GM12864 (cell line): ENCODE measurements around the gene GPR161.
"Not testable (repeated sequence)": the region's sequence is repeated elsewhere in the genome, so short reads cannot be mapped to it uniquely, and the experiment has no call there.

Experiments
- DNase-seq: peaks from one replicate; pipeline ENCODE4 v3.0.0-alpha.2; 2011; ENCODE audit warnings: low read depth
- H3K4me3 ChIP-seq: 2 replicates; pipeline ENCODE4 v1.5.1; 2011; ENCODE audit warnings: mild to moderate bottlenecking, low read depth, low read length, control low read depth
- TF ChIP-seq, protein P1 (sequence below): IDR thresholded peaks from 2 replicates; pipeline ENCODE4 v1.5.1; 2011; ENCODE audit warnings: low read depth, mild to moderate bottlenecking, moderate library complexity, low read length, control low read depth, inconsistent platforms; ENCODE audit errors: missing control alignments

GPR161 gene, protein sequence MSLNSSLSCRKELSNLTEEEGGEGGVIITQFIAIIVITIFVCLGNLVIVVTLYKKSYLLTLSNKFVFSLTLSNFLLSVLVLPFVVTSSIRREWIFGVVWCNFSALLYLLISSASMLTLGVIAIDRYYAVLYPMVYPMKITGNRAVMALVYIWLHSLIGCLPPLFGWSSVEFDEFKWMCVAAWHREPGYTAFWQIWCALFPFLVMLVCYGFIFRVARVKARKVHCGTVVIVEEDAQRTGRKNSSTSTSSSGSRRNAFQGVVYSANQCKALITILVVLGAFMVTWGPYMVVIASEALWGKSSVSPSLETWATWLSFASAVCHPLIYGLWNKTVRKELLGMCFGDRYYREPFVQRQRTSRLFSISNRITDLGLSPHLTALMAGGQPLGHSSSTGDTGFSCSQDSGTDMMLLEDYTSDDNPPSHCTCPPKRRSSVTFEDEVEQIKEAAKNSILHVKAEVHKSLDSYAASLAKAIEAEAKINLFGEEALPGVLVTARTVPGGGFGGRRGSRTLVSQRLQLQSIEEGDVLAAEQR

DNA sequence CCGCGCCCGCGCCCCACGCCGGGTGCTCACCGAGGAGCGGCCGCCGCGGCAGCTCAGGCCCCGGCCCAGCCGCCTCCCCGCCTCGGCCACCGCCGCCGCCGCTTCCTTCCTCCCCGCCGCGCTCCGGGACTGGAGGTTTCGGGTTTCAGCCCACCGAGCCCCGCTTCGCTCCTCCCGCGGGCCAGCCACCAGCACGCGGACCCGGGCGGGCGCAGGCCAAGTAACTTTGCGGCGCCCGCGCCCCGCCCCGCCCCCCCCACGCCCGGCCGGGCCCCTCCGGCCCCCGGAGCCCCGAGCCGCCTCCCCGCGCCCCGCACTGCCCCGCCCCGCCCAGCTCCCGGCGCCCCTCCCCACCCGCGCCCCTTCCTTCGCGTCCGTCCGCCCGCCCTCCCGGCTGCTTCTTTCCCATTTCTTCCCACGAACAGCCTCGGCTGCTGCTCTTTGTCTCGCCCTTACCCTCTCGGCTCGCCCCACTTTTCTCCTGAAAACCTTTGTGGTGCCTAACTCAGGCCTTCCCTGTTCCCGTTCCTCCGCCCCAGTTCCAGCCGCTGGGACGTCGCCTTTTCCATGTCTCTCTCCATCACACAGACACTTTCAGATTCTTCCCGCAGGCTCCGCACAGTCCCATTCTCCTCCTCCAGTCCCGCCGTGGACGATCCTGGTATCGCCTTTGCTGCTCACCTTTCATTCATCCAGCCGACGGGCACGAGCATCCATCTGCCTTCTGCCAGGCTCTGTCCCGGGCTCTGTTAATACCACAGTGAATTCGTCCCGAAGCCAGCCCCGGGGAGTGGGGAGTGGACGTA is at the start of gene GPR161:
Gene GPR161 (minus strand): TSS at position 222 of the 806 bp plus-strand sequence. CDS start 32,080 bp downstream, outside the sequence.
- DNase-seq: no peak
- TF ChIP-seq, protein P1, sequence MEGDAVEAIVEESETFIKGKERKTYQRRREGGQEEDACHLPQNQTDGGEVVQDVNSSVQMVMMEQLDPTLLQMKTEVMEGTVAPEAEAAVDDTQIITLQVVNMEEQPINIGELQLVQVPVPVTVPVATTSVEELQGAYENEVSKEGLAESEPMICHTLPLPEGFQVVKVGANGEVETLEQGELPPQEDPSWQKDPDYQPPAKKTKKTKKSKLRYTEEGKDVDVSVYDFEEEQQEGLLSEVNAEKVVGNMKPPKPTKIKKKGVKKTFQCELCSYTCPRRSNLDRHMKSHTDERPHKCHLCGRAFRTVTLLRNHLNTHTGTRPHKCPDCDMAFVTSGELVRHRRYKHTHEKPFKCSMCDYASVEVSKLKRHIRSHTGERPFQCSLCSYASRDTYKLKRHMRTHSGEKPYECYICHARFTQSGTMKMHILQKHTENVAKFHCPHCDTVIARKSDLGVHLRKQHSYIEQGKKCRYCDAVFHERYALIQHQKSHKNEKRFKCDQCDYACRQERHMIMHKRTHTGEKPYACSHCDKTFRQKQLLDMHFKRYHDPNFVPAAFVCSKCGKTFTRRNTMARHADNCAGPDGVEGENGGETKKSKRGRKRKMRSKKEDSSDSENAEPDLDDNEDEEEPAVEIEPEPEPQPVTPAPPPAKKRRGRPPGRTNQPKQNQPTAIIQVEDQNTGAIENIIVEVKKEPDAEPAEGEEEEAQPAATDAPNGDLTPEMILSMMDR: no peak
- peak within 1 kb of the TSS; percentile 64 for H3K4me3 ChIP-seq

DNA sequence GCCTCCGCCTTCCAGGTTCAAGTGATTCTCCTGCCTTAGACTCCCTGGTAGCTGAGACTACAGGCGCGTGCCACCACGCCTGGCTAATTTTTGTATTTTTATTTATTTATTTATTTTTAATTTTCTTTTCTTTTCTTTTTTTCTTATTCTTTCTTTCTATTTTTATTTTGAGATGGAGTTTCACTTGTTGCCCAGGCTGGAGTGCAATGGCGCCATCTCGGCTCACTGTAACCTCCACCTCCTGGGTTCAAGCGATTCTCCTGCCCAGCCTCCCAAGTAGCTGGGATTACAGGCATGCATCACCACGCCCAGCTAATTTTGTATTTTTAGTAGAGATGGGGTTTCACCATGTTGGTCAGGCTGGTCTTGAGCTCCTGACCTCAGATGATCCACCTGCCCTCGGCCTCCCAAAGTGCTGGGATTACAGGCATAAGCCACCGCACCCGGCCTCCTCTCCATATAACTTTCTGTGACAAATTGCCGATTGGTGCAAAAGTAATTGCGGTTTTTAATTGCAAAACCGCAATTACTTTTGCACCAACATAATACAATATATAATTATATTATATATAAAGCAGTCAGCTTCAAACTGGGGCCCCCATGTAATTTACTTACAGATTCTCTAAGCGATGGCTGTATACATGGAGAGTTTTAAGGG is 44.5 kb upstream of the GPR161 start:
- DNase-seq, H3K4me3 ChIP-seq: not testable (repeated sequence)

DNA sequence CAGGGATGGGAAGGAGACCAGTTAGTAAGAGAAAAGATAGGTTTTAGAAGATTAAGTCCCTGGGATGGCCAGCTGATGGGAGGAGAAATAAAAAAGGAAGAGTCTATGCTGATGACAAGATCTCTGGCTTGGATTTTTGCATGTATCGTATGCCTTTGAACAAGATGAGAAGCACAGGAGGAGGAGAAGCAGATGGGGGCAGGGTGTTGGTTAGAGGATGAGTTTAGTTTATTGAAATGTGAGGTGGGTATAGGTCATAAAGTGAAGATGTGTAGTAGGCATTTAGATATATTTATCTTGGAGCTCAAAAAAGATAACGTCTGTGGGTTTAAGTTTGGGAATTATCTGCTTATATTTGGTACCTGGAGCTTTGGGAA is 43.4 kb upstream of the GPR161 start:
- DNase-seq: no peak
- TF ChIP-seq, protein P1: no peak

DNA sequence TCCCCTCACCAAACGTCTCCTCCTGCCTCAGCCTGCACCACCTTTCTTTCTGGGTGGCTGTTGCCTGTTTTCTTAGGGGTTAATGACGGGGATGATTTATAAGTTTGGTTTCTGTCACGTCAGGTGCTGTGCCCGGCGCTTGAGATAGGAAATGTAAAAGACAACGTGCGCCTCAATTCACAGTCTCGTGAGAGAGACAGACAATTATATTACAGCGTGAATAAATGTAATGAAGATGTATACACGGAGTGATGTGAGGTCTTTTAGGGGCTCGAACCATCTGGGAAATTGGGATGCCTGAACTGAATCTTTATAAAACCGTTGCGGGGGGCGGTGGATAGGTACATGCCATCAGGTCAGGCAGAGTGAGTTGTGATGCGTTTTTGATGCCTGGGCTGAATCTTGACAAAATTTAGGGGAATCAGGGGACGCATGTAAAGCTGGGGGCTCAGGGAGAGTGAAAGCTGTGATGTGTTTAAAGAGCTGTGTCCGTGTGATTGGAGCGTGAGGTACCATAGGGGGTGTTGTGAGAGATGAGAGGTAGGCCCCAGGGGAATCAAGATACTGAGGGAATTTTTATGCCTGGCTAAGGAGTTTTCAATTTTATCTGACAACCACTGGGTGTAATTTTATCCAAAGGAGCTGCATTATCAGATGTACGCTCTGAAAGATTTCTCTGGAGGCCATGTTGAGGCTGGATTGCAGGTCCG is 42.9 kb upstream of the GPR161 start:
- H3K4me3 ChIP-seq: peak overlapping the region; percentile 86
- TF ChIP-seq, protein P1: no peak
- no peak for DNase-seq

More for the DNA sequence above, 43.4 kb upstream of the GPR161 start:
- H3K4me3 ChIP-seq: peak overlapping the region; percentile 86

DNA sequence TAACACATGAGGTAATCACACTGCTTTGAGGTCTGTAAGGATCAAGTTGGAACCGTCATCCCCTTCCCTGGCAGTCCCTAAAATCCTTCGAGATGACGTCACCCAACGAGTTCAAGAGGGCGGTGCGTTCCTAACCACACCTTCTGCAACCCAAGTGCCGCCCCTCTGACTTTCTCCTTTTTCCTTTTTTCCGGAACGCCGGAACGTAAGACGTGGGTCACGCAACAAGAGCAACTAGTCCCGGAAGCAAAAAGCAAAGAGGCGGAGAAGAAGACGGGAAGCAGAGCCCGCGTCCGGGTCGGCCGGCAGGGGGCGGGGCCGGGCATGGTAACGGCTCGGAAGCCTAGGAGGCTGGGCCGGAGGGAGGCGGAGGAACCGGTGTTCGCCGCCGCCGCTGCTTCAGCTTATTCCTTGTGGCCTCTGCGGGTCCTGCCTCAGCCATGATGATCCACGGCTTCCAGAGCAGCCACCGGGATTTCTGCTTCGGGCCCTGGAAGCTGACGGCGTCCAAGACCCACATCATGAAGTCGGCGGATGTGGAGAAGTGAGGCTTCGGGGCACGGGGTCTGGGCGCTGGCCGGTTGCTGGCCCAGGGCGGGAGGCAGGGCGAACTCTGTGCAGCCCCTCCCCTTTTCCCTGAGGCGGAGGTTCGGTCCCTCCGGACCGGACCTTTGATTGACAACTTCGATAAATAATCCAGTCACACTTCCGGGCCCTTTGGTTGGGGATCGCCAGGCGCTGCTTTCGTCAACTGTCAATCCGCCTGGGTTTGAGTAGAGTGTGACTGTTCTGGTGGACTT is 42.1 kb upstream of the GPR161 start, which contains the start of gene TIPRL:
Gene TIPRL (plus strand): TSS at position 325 of the 800 bp plus-strand sequence. CDS start 116 bp downstream, at position 441.
- H3K4me3 ChIP-seq: peak within 1 kb of the TSS; percentile 86
- DNase-seq: peak; percentile 93
- TF ChIP-seq, protein P1: peak; percentile 50

DNA sequence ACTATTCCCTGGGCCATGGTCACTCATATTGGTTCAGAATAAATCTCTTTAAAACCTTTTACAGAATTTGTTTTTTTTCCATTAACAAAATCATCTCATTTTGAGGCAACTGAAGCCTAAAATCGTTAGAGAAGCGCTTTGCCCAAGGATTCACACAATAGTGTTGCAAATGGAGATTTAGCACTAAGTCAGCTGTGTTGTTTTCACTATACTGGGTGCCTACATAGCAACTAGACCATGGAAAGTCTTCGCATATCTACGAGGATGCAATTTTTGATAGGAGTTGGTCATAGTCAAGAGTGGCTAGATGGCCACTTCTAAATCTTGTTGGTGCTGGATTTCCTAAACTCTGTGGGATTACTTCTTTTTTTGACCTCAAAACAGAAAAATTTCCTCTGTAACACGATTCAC is 41.5 kb upstream of the GPR161 start:
- DNase-seq: no peak
- TF ChIP-seq, protein P1: no peak
- H3K4me3 ChIP-seq: peak overlapping the region; percentile 86
